ENCODE results near the gene LLGL2.
A peak's percentile ranks its signal among the peaks of the same experiment; 100 is the strongest.

LLGL2 gene

DNA sequence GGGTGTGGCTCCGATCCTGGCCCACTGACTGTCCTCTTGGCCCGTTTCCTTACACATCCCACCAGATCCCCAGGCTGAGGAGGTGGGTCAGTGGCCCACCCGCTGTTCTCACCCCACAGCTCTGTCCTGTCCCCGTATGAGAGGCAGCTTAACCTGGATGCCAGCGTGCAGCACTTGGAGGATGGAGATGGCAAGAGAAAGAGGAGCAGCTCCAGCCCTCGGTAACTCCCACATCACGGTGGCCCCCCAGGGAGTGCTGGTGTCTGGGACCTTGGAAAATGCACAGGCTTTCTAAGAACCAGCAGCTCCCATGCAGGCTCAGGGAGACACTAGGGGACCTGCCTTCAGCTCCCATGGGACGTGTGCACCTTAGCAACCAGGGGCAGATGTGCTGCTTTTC lies 4.2 kb upstream of the LLGL2 start:
- H3K4me1 ChIP-seq (ENCODE audit: low read length) = peaks cover 20% of the 10 kb centered on the region
- no peaks in the 10 kb centered on the region for H3K9me3 ChIP-seq (ENCODE audit: insufficient read depth, low read length)
- H3K36me3 ChIP-seq (replicated peaks; ENCODE audit: low read depth, low read length) = peaks cover 9% of the 10 kb centered on the region
- H3K4me2 ChIP-seq (ENCODE audit: low read length) = no peak overlapping the region
- no peak overlapping the region for H3K27ac ChIP-seq (ENCODE audit: low read length)
- H4K20me1 ChIP-seq (ENCODE audit: insufficient read depth, low read length) = peaks cover 6% of the 10 kb centered on the region; the same call in 1 of the 2 replicates
- H3K9ac ChIP-seq (ENCODE audit: low read length) = no peak overlapping the region
- TF ChIP-seq, protein P1, sequence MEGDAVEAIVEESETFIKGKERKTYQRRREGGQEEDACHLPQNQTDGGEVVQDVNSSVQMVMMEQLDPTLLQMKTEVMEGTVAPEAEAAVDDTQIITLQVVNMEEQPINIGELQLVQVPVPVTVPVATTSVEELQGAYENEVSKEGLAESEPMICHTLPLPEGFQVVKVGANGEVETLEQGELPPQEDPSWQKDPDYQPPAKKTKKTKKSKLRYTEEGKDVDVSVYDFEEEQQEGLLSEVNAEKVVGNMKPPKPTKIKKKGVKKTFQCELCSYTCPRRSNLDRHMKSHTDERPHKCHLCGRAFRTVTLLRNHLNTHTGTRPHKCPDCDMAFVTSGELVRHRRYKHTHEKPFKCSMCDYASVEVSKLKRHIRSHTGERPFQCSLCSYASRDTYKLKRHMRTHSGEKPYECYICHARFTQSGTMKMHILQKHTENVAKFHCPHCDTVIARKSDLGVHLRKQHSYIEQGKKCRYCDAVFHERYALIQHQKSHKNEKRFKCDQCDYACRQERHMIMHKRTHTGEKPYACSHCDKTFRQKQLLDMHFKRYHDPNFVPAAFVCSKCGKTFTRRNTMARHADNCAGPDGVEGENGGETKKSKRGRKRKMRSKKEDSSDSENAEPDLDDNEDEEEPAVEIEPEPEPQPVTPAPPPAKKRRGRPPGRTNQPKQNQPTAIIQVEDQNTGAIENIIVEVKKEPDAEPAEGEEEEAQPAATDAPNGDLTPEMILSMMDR (IDR thresholded peaks at IDR 0.05; ENCODE audit: low read depth, low read length) = no peak
- no peak for TF ChIP-seq EZH2phosphoT487 (IDR thresholded peaks at IDR 0.05; ENCODE audit: low read depth)
- H3K79me2 ChIP-seq (ENCODE audit: low read length) = peaks cover 8% of the 10 kb centered on the region
- no peak overlapping the region for H3K4me3 ChIP-seq (ENCODE audit: low read length)
- H2AFZ ChIP-seq (ENCODE audit: low read depth, low read length) = no peak overlapping the region
- peaks cover 2% of the 10 kb centered on the region; the same call in 1 of the 2 replicates for H3K27me3 ChIP-seq (ENCODE audit: low read depth, low read length)

DNA sequence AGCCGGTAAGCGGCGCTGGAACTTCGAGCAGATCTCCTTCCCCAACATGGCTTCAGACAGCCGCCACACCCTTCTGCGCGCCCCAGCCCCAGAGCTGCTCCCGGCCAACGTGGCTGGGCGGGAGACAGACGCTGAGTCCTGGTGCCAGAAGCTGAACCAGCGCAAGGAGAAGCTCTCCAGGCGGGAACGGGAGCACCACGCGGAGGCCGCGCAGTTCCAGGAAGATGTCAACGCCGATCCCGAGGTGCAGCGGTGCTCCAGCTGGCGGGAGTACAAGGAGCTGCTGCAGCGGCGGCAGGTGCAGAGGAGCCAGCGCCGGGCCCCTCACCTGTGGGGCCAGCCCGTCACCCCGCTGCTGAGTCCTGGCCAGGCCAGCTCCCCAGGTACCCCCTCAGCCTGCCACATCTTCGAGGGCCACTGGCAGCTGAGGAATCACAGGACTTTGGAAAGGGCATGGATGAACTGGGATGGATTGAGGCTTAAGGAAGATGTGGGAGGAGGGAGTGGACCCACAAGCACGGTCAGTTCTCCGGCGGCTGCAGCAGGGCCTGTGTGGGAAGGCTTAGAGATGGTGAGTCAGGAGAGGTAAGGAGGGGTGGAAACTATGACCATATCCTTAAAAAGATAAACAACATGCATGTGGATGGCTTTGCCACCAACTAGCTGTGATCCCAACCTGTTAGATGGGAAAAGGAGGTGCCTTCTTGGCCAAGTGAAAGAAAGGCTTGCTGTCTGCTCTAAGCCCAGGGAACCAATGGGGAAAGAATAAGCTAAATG lies 3.4 kb upstream of the LLGL2 start:
- Histone ChIP-seq H3K27me3 (ENCODE audit: low read depth, low read length) (peaks cover 6% of the 10 kb centered on the region; the same call in 1 of the 2 replicates), H3K36me3 (replicated peaks; ENCODE audit: low read depth, low read length) (peaks cover 9% of the 10 kb centered on the region), H3K4me1 (ENCODE audit: low read length) (peaks cover 22% of the 10 kb centered on the region), H3K9me3 (ENCODE audit: insufficient read depth, low read length) (no peaks in the 10 kb centered on the region), H2AFZ (ENCODE audit: low read depth, low read length) (no peak overlapping the region), H3K27ac (ENCODE audit: low read length) (no peak overlapping the region), H3K4me3 (ENCODE audit: low read length) (no peak overlapping the region), H3K79me2 (ENCODE audit: low read length) (peaks cover 4% of the 10 kb centered on the region; the same call in 1 of the 2 replicates), H3K9ac (ENCODE audit: low read length) (no peak overlapping the region), H4K20me1 (ENCODE audit: insufficient read depth, low read length) (peaks cover 6% of the 10 kb centered on the region; the same call in 1 of the 2 replicates), H3K4me2 (ENCODE audit: low read length) (no peak overlapping the region)
- TF ChIP-seq, protein P1 (IDR thresholded peaks at IDR 0.05; ENCODE audit: low read depth, low read length) = no peak
- no peak for TF ChIP-seq EZH2phosphoT487 (IDR thresholded peaks at IDR 0.05; ENCODE audit: low read depth)

DNA sequence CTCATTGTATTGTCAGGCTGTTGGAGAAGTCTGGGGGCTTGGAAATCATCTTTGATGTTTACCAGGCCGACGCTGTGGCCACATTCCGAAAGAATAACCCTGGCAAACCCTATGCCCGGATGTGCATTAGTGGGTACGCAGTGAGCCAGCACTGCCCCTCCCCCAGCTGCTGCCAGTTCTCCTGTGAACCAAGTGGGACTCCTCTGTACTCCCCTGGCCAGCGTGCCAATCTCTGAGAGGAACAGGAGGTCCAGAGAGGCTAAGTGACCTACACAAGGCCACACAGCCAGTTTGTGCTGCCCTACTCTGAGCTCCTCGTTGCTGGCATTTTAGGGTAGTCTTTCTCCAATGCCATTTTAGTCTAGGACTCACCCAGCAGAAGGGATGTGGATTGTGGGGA lies 1.9 kb upstream of the LLGL2 start:
- Histone ChIP-seq H3K9me3 (ENCODE audit: insufficient read depth, low read length) (no peaks in the 10 kb centered on the region), H2AFZ (ENCODE audit: low read depth, low read length) (no peak overlapping the region), H3K4me2 (ENCODE audit: low read length) (no peak overlapping the region), H3K27ac (ENCODE audit: low read length) (no peak overlapping the region), H3K27me3 (ENCODE audit: low read depth, low read length) (peaks cover 6% of the 10 kb centered on the region; the same call in 1 of the 2 replicates), H4K20me1 (ENCODE audit: insufficient read depth, low read length) (no peaks in the 10 kb centered on the region), H3K79me2 (ENCODE audit: low read length) (no peaks in the 10 kb centered on the region), H3K36me3 (replicated peaks; ENCODE audit: low read depth, low read length) (peaks cover 7% of the 10 kb centered on the region), H3K9ac (ENCODE audit: low read length) (no peak overlapping the region), H3K4me3 (ENCODE audit: low read length) (no peak overlapping the region), H3K4me1 (ENCODE audit: low read length) (peaks cover 7% of the 10 kb centered on the region)
- TF ChIP-seq EZH2phosphoT487 (IDR thresholded peaks at IDR 0.05; ENCODE audit: low read depth) = no peak
- TF ChIP-seq, protein P1 (IDR thresholded peaks at IDR 0.05; ENCODE audit: low read depth, low read length) = no peak

- H2AFZ ChIP-seq (ENCODE audit: low read depth, low read length) = no peak overlapping the region
- peaks cover 6% of the 10 kb centered on the region for H3K4me1 ChIP-seq (ENCODE audit: low read length)
- peaks cover 2% of the 10 kb centered on the region for H3K36me3 ChIP-seq (replicated peaks; ENCODE audit: low read depth, low read length)
- peak overlapping the region; percentile 63 for H3K4me2 ChIP-seq (ENCODE audit: low read length)
- H4K20me1 ChIP-seq (ENCODE audit: insufficient read depth, low read length) = no peaks in the 10 kb centered on the region
- no peaks in the 10 kb centered on the region for H3K9me3 ChIP-seq (ENCODE audit: insufficient read depth, low read length)
- H3K4me3 ChIP-seq (ENCODE audit: low read length) = peak overlapping the region; percentile 74
- no peaks in the 10 kb centered on the region for H3K79me2 ChIP-seq (ENCODE audit: low read length)
- peaks cover 6% of the 10 kb centered on the region; the same call in 1 of the 2 replicates for H3K27me3 ChIP-seq (ENCODE audit: low read depth, low read length)
- TF ChIP-seq, protein P1 (IDR thresholded peaks at IDR 0.05; ENCODE audit: low read depth, low read length) = no peak
- TF ChIP-seq EZH2phosphoT487 (IDR thresholded peaks at IDR 0.05; ENCODE audit: low read depth) = no peak
- H3K9ac ChIP-seq (ENCODE audit: low read length) = no peak overlapping the region
- H3K27ac ChIP-seq (ENCODE audit: low read length) = no peak overlapping the region
These were observed 1.1 kb upstream of the LLGL2 start for GRCh38 chr17:75524269-75524969.

Measured in OCI-LY3 (cell line).